GM12873 (cell line): ENCODE results near the gene POTEI.
"Not testable (repeated sequence)": the region's sequence is repeated elsewhere in the genome, so short reads cannot be mapped to it uniquely, and the experiment has no call there.

Source experiments
- CTCF ChIP-seq: IDR thresholded peaks from 2 replicates; pipeline ENCODE4 v1.5.1; 2012; ENCODE audit warnings: low read depth, mild to moderate bottlenecking, moderate library complexity, low read length, control low read depth; ENCODE audit not compliant: insufficient read depth; ENCODE audit errors: missing control alignments

Gene POTEI

GRCh38 chr2:130509228-130509627 is at the start of gene POTEI:
Gene POTEI (minus strand): TSS chr2:130509328. CDS start chr2:130509235, 93 bp downstream.
- TF ChIP-seq CTCF = not testable (repeated sequence)

GRCh38 chr2:130520992-130521391 is 11.9 kb upstream of the POTEI start, which contains the start of gene CFC1B:
Gene CFC1B (plus strand): TSS chr2:130521222. CDS start chr2:130521485, 263 bp downstream.
- not testable (repeated sequence) for TF ChIP-seq CTCF

- peak; percentile 29 for TF ChIP-seq CTCF
These were observed 54.4 kb downstream of the POTEI start for GRCh38 chr2:130454712-130455083.

- peak; percentile 27 for TF ChIP-seq CTCF
These were observed 81.5 kb downstream of the POTEI start for GRCh38 chr2:130427631-130428030.

GRCh38 chr2:130416693-130417092 is 92.4 kb downstream of the POTEI start:
- peak; percentile 29 for TF ChIP-seq CTCF
